GM12864 (cell line): ENCODE data around the gene MTMR12.
A peak's percentile ranks its signal among the peaks of the same experiment; 100 is the strongest.
"Not testable (repeated sequence)": the region's sequence is repeated elsewhere in the genome, so short reads cannot be mapped to it uniquely, and the experiment has no call there.

ENCODE experiments used
- DNase-seq: peaks from one replicate; pipeline ENCODE4 v3.0.0-alpha.2; 2011; ENCODE audit warnings: low read depth
- H3K4me3 ChIP-seq: 2 replicates; pipeline ENCODE4 v1.5.1; 2011; ENCODE audit warnings: mild to moderate bottlenecking, low read depth, low read length, control low read depth
- CTCF ChIP-seq: IDR thresholded peaks from 2 replicates; pipeline ENCODE4 v1.5.1; 2011; ENCODE audit warnings: low read depth, mild to moderate bottlenecking, moderate library complexity, low read length, control low read depth, inconsistent platforms; ENCODE audit errors: missing control alignments

Gene MTMR12

DNA sequence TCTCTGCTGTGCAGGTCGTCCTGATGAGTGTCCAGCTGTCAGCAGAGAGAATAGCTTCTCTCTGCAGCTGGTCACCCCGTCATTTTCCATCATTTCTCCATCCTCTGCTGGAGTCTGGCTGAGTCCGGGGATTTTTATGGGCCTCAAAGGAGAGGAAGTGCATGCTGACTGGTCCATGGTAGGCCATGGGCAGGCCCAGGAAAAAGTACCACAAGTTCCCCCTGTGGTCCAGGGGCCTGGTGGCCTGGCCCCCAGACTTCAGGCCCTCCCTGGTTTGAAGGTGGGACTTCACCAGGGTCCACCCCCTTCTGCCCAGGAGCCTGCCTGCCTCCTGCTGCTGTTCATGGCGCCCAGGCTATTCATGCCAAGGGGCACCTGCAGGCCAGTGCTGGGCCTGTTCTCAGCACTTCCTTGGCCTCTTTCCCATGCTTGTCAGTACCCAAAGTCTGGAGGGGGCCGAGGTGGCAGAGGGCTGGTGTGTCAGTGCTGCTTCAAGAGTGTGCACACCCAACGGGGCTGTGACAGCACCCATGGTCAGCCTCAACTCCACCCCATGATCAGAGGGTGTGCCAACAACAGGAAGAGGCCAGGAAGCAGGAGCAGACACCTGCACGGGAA lies 7.3 kb upstream of the MTMR12 start:
- no peak for TF ChIP-seq CTCF

GRCh38 chr5:32319392-32319791 lies 6.7 kb upstream of the MTMR12 start:
- DNase-seq, result no peak
- TF ChIP-seq CTCF, result no peak
- no peak overlapping the region for H3K4me3 ChIP-seq

More for the DNA sequence above, 7.3 kb upstream of the MTMR12 start:
- DNase-seq, result no peak
- H3K4me3 ChIP-seq, result no peak overlapping the region

GRCh38 chr5:32317041-32317440 lies 4.3 kb upstream of the MTMR12 start:
- no peak for TF ChIP-seq CTCF
- DNase-seq, result no peak
- H3K4me3 ChIP-seq, result no peak overlapping the region

DNA sequence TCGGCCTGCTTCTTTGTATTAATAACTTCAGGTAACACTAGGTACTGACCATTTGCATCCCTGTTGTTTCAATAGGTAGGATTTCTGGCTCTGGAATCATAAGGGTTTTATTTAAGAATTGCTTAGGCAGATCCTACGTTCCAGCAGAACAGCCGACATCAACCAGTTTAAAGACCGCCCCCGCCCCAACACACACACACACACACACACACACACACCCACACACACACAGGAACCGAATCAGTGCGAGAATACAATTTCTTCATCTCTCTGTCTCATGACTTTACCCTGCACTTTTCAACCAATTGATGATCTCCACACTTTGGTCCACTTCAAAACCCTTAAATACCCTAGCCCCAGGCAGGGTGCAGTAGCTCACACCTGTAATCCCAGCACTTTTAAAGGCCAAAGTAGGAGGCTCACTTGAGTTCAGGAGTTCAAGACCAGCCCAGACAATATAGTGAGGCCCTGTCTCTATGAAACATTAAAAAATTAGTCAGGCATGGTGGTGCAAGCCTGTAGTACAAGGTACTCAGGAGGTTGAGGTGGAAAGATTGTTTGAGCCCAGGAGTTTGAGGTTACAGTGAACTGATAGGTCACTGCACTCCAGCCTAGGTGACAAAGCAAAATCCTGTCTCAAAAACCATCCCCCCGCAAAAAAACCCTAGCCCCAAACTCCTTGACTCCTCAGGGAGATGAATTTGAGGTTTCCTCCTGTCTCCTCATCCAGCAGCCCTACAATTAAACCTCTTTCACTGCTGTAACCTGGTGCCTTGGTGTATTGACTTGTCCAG lies 2.7 kb upstream of the MTMR12 start:
- no peak for TF ChIP-seq CTCF
- H3K4me3 ChIP-seq, result no peak overlapping the region
- no peak for DNase-seq

DNA sequence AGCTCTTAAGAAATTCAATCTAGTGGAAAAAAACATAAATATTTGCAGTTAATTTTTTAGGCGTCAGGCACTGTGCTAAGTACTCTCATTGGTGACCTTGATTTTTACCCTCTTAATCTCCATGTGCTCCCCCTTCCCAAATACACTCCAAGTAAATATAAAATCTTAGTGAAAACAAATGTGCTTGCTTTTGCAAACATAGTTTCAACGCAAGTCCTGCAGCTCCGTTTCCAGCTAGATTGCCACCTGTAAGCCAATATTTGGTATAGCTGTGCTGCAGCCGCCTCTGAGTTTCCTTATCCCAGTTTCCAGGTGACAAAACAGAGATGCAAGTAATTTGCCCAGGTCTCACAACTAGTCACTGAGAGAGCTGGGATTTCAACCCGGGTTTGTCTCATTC lies 1.9 kb upstream of the MTMR12 start:
- no peak for TF ChIP-seq CTCF
- H3K4me3 ChIP-seq, result no peak overlapping the region
- DNase-seq, result no peak

DNA sequence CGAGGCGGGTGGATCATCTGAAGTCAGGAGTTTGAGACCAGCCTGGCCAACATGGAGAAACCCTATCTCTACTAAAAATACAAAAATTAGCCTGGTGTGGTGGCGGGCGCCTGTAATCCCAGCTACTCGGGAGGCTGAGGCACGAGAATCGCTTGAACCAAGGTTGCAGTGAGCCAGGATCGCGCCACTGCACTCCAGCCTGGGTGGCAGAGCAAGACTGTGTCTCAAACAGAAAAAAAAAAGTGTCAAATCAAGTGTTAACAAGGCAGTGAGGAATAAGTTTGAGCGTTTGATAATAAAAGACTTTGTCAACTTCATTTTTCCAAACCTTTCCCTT lies 1.4 kb upstream of the MTMR12 start:
- H3K4me3 ChIP-seq, DNase-seq: not testable (repeated sequence)

GRCh38 chr5:32312197-32312594 lies 543 bp downstream of the MTMR12 start:
- no peak for DNase-seq
- H3K4me3 ChIP-seq, result peak overlapping the region; percentile 94
- no peak for TF ChIP-seq CTCF
